ENCODE data around the gene LARGE1.

The LARGE1 gene

DNA sequence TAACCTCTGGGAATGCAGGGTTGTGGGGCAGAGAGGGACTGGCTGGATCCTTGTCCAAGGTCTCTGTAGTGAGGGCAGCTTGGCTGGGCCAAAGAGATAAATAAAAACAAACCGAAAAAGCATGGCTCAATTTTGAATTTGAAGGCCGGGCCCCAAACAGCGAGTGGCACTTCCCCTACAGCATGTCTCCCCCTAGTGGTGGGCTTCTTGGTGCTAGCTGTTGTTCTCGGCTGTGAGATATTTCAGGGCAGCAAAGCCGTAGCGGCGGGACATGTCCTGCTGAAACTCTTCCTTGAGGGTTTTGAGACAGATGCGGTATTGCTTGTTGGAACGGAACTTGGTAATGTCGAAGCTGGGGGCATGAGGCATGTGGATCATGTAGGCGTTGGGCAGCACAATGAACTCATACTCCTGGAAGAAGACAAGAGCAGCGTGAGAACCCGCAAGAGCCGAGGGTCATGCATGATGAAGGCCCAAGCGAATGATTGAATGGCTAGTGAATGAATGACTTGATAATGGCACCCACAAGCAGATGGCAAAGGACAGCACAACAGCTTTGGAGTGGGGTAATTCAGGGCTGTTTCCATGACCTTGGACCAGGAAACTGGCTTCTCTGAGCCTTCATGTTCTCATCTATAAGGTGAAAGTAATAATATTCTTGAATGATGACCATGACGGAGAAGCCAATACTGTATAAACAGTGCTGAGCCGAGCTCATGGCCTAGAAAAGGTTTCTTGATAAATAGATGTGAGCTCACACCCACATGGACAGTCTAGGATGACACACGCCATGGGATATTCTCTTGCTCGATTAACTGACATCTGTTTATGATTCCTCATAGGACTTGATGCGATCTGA lies 645.8 kb downstream of the LARGE1 start:
- no peak for DNase-seq

DNA sequence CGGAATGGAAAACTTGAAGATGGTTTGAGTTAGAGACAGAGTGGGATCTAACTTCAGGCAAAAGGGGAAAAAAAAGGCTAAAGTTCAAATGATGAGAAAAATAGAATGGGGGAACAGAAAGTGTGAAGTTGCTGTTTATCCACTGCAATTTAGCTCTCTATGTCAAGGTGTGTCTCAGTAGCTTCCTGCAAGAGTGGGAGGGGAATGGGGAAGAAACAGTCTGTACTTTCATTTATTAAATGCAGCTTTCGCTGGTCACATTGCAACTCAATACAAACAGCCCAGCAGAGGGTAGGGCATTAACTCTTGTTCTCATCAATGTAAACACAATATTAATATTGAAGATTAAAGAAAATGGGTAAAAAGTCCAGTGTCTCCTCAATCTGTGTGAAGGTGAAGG lies 647.4 kb downstream of the LARGE1 start:
- DNase-seq: no peak

DNA sequence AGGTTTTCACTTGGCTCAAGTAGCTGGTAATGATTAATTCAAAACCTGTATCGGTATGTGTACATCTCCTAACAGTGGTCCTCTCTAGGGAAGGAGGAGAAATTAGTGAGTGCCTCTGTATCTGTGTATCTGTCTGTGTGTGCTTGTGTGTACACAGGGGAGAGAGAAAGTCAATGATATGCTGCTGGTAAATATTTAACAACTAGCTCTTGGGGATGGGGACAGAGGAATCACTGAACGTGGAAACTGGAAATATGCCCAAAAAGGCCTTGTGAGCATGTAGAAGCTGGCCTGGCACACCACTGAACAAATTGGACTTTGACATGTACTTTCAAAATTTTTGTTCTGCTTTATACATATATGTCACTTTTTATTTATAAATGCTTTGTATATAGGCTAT lies 648.1 kb downstream of the LARGE1 start:
- no peak for DNase-seq

DNA sequence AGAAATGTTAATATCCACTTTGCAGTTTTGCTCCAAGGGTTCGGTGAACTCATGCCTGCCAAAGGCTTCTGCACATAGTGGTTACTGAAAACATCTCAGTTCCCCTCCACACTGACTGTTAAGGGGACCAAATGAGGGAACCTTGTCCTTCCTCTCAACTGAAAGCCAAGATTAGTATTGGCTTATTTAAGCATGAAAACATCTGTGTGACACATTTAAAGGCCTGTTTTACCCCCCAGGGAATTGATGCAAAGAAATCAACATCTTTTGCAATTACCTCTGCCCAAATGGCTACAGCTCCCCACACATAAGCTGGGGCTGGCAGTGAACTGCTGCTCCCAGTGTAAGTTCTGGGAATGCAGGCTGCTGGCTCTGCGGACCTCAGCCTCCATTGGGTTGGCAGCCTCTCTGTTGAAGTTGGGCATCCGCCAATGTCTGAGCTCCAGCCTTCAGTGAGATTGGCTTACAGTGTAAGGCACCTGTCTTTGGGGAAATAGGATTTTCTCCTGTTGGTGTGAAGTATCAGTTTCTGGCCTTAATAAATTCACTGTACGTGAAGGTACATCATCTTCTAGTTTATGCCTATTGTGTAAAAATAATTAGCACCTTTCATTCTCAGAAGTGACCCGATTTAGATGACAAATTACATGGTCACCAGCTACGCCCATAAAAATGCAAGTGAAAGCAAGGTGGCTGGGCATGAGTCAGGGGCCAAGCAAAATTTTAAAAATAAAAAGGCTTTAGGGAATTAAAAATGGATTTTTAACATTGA lies 648.7 kb downstream of the LARGE1 start:
- no peak for DNase-seq

DNA sequence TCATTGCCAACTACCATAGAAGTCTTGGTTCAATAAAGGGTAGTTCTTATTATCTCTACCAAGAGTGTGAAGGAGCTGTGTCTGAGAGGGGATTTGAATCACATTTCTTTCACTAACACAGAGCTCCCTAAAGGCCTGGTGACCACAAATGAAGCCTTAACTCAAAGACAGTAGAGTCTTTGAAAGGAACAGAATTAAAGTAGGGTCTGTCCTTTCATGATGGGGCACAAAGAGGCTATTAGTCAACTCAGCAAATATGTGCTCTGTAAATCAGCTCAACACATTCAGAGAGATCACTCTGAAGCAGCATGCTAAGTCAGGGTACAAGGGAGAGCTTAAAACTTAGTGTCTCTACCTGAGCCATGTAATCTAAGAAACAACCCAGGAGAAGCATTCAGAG lies 649.7 kb downstream of the LARGE1 start:
- DNase-seq: no peak

DNA sequence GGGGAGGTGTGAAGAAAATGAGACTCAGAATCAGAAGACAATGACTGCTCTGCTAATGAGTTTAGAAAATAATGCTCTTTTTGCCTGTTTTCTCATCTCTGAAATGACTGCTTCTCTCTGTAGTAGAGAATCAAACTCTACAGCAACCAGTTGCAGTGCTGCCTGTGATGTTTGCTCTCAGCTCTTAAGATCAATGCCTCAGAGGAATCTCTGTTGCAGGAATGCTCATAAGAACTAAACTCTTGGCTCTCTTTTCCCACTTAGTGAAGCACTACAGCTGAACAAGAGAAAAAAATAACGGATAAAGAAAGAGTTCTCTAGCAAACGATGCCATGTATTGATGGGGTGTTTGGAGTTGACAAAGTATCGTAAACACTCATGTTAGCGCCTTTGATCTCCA lies 658.6 kb downstream of the LARGE1 start:
- DNase-seq: no peak

DNA sequence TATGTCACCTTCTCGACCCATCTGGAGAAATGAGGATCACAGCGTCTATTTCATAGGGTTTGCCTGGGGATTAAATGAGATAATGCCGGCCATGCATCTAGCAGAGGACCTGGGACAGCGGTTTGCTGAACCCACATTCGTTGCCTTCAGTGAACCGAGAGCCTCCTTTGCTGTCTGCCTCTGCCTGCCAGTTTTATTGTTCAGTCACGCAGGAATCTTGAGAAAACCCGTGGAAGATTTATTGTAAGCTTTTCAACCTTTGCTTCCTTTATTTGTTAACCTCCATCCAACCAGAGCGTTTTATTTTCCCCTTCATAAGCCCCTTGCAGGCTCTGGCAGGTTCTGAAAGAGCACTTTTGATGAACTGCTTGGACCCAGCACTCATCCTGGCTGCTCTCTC lies 659.8 kb downstream of the LARGE1 start:
- no peak for DNase-seq

DNA sequence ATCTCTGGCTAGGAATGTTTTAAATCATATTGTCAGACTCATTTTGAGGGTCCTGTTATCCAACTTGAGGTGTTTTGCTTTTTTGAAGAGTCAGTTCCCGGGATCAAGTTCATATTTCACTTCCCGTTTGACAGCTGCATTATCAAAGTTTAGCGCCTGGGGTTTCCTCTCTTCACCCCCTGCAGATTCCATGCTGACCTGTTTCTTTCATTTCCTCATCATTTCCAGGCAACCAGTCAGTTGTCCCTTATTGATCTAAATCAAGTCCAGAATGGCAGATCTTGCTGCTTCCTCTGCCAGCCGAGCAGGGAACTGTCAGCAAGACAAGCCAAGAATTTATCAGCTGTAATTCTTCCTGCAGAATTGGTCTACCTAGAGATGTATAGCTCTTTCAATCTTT lies 664.5 kb downstream of the LARGE1 start:
- no peak for DNase-seq

DNA sequence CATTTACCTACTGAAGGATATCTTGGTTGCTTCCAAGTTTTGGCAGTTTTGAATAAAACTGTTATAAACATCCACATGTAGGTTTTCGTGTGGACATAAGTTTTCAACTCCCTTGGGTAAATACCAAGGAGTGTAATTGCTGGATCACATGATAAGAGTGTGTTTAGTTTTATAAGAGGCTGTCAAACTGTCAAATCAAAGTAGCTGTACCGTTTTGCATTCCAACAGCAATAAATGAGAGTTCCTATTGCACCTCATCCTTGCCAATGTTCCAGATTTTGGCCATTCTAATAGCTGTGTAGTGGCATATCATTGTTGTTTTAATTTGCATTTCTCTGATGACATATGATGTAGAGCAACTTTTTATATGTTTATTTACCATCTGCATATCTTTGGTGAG lies 671.3 kb downstream of the LARGE1 start:
- DNase-seq: no peak

DNA sequence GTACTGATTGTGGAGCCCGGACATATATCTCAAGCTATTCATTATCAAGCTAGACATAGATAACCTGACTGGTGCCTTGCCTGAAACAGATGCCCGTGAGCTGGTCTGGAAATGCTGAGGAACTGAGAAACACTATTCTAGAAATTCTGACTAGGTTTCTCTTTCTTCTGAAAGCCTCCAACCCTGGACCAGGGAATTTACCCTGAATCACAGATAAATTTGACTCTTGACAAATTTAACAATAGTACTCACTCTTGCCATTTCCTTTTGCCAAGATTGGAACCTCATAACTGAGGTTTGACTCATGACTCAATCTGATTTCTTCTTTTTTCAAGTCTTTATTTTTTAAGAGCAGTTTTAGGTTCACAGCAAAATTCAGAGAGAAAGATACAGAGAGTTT lies 672.5 kb downstream of the LARGE1 start:
- no peak for DNase-seq

DNA sequence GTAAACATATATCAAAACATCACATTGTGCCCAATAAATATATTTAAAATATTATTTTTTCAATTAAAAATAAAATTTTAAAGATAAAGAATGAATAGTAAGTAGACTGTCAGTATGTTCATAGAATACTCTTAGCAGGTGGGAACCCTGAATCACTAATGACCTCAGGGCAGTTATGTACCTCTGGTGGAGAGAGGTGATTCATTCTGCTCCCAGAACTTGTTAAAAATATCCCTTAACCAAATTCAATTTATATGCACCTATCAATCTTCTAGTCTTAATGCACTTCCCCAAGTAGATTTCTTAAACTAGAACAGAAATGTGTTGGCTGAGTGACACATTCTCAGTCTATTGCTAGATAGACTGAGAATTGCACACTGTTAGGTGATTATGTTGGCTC lies 678.2 kb downstream of the LARGE1 start:
- no peak for DNase-seq

DNA sequence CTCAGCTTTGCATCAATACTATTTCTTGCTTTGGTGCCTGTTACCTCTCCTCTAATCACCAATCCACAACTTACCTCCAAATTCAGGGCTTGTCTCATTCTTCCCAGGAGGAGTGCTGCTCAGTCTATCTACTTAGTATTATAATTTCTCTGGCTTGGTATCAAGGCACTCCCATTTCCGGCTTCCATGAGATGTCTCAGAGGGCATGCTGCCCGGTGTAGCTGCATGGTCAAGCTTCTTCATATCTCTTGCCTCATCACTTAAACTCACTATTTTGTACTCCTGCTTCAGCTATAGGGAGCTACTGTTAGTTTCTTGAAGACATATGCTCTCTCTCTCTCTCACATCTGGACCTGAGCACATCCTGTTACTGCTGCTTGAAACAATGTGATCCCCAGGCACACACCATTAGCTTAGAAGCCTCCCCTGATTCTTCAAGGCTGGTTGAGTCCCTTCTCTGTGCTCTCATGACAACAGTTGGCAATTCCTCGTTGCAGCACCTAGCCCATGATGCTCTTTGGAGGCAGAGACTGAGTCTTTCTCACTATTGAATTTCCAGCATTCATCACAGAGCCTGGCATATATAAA lies 679.3 kb downstream of the LARGE1 start:
- no peak for DNase-seq

DNA sequence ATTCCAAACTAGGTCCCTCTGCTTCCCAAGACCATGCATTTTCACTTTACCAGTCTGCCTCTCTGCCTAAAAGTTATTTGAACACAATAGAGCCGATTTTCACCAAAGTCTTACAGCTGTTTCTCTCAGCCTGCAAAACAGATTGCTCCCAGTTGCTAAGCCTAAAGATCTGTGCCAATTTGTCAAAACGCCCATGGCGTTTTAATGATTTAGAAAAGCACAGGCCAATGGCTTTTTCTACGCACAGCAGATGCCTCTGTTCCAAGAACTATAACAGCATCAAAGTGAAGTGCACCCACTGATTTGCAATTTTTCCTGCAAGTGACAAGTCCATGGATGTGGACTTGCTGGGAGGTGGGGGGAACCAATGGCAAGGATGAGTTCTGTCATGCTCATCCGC lies 688.2 kb downstream of the LARGE1 start:
- DNase-seq: no peak

DNA sequence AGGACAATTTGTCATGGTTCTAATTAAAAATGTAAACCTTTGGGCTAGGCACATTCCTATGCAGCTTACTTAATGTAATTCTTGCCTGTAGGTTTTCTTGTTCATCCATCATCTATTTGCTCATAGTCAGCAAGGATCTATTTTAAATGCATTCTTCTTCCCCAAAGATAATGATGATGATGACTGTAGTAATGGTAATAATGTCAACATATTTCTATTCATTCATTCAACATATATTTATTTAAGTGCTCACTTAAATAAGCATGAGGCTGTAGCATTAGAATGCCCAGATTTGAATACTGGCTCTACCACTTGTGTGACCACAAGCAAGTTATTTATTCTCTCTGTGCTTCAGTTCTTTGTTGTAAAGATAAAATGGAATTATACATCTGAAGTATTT lies 692.5 kb downstream of the LARGE1 start:
- DNase-seq: no peak

DNA sequence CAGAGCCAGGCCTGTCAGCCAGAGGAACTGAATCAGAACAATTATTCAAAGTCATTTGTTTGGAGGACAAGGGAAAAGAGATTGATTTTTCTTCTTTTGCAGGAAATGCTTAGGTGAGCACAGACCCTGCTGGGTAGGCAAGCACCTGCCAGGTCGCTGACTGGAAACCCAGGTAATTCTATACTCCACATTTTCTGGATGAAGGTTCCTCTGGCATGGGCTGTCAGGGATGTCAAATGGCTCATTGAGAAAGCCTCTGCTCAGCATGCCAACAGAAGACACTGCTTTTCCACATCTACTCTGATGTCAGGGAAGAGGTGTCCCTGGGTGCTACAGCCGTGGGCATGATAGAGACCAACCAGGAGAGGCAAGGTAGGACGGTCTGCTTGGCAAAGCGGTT lies 695.4 kb downstream of the LARGE1 start:
- no peak for DNase-seq
